ENCODE measurements around the gene NDUFS2.

- no peak for TF ChIP-seq POLR2A (IDR thresholded peaks at IDR 0.05)
- TF ChIP-seq, protein P1, sequence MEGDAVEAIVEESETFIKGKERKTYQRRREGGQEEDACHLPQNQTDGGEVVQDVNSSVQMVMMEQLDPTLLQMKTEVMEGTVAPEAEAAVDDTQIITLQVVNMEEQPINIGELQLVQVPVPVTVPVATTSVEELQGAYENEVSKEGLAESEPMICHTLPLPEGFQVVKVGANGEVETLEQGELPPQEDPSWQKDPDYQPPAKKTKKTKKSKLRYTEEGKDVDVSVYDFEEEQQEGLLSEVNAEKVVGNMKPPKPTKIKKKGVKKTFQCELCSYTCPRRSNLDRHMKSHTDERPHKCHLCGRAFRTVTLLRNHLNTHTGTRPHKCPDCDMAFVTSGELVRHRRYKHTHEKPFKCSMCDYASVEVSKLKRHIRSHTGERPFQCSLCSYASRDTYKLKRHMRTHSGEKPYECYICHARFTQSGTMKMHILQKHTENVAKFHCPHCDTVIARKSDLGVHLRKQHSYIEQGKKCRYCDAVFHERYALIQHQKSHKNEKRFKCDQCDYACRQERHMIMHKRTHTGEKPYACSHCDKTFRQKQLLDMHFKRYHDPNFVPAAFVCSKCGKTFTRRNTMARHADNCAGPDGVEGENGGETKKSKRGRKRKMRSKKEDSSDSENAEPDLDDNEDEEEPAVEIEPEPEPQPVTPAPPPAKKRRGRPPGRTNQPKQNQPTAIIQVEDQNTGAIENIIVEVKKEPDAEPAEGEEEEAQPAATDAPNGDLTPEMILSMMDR (IDR thresholded peaks at IDR 0.05), result no peak
- no peak for TF ChIP-seq POLR2AphosphoS5 (IDR thresholded peaks at IDR 0.05)
Measured at GRCh38 chr1:161162806-161163205, 39.4 kb upstream of the NDUFS2 start.
